22Rv1 (cell line): ENCODE data around the gene SLC26A4.

Source experiments
- H3K27ac ChIP-seq: fragments of 450-650 bp; 2 replicates; pipeline ENCODE4 v1.5.1; 2017
- ZFX ChIP-seq: fragments of 450-650 bp; IDR thresholded peaks from 2 replicates; pipeline ENCODE4 v1.6.1; 2017; ENCODE audit warnings: antibody characterized with exemption, borderline replicate concordance
- TF ChIP-seq, protein P1 (sequence below): fragments of 450-650 bp; IDR thresholded peaks from 2 replicates; pipeline ENCODE4 v1.5.1; 2017; ENCODE audit warnings: mild to moderate bottlenecking

SLC26A4 gene

DNA sequence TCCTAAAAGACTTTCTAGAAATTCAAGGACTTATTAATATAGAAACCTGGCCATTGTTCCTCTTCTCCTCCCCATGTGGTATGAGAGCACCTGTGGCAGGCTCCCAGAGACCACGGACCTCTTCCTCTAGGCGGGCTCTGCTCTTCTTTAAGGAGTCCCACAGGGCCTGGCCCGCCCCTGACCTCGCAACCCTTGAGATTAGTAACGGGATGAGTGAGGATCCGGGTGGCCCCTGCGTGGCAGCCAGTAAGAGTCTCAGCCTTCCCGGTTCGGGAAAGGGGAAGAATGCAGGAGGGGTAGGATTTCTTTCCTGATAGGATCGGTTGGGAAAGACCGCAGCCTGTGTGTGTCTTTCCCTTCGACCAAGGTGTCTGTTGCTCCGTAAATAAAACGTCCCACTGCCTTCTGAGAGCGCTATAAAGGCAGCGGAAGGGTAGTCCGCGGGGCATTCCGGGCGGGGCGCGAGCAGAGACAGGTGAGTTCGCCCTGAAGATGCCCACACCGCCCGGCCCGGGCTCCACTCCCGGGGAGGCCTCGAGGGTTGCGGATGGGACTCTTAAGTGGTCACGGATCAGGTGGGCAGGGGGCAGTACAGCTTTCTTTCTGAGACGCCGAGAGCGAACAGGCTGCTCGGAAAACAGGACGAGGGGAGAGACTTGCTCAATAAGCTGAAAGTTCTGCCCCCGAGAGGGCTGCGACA is at the start of gene SLC26A4:
TSS of gene SLC26A4 (plus strand) at position 448 of the 700 bp plus-strand sequence. CDS start 814 bp downstream, outside the sequence.
- no peak for TF ChIP-seq ZFX
- TF ChIP-seq, protein P1, sequence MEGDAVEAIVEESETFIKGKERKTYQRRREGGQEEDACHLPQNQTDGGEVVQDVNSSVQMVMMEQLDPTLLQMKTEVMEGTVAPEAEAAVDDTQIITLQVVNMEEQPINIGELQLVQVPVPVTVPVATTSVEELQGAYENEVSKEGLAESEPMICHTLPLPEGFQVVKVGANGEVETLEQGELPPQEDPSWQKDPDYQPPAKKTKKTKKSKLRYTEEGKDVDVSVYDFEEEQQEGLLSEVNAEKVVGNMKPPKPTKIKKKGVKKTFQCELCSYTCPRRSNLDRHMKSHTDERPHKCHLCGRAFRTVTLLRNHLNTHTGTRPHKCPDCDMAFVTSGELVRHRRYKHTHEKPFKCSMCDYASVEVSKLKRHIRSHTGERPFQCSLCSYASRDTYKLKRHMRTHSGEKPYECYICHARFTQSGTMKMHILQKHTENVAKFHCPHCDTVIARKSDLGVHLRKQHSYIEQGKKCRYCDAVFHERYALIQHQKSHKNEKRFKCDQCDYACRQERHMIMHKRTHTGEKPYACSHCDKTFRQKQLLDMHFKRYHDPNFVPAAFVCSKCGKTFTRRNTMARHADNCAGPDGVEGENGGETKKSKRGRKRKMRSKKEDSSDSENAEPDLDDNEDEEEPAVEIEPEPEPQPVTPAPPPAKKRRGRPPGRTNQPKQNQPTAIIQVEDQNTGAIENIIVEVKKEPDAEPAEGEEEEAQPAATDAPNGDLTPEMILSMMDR = no peak
- no peak within 1 kb of the TSS for H3K27ac ChIP-seq

DNA sequence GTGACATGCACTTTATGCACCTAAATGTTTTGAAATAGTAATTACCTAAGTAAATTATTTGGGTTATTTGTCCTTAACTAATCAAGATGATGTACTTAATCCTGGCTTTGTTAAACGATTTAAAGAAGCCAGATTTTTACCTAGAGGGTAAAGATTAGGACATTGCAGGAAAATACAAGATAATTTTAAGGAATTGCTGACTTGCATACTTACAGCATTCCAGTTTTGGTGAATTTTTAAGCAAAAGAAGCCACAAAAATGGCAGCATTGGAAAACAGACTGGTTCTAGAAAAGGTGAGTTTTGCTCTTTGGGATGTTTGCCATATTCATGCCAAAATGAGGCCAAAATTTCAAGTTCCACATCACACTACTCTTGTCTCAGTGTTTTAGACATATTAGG is 47.2 kb upstream of the SLC26A4 start:
- no peak overlapping the region for H3K27ac ChIP-seq
- TF ChIP-seq, protein P1 = no peak
- TF ChIP-seq ZFX = no peak

DNA sequence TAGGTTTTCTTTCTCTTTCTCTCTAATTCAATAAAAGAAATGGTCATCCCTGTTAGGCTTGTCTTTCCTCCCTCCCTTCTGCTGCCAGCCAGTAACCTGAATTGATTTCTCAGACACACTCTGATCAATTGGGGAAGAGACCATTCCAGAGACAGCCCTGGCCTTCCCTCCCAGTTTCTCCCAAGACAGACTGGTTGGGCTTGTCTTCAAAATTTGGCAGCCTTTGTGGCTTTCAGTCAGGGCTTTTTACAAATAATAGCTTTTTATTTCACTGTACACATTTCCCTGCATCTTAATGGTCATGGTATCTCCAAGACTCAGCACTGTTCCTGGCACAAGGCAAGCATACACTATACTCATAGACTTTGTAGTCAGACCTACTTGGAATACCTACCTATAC is 46.7 kb upstream of the SLC26A4 start:
- no peak overlapping the region for H3K27ac ChIP-seq

DNA sequence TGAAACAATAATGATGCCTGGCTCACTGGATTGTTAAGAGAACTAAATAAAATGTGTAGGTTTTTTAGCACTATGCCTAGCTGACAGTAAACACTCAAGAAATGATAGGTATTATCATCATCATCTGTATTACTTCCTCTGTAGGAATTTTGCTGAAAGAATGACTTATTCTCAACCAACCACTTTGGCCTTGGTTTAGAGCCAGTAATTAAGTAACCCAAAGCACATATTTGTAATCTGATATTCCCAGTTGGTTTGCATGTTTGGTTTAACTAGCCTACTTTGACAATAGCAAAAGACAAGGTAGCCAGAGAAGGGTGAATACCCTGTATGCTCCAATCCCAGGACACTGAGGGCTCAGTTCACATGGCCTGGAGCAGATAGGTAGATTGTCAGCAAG is 46.2 kb upstream of the SLC26A4 start:
- no peak overlapping the region for H3K27ac ChIP-seq
- TF ChIP-seq ZFX = no peak

More for the DNA sequence above, 46.7 kb upstream of the SLC26A4 start:
- no peak for TF ChIP-seq ZFX
- TF ChIP-seq, protein P1 = no peak

DNA sequence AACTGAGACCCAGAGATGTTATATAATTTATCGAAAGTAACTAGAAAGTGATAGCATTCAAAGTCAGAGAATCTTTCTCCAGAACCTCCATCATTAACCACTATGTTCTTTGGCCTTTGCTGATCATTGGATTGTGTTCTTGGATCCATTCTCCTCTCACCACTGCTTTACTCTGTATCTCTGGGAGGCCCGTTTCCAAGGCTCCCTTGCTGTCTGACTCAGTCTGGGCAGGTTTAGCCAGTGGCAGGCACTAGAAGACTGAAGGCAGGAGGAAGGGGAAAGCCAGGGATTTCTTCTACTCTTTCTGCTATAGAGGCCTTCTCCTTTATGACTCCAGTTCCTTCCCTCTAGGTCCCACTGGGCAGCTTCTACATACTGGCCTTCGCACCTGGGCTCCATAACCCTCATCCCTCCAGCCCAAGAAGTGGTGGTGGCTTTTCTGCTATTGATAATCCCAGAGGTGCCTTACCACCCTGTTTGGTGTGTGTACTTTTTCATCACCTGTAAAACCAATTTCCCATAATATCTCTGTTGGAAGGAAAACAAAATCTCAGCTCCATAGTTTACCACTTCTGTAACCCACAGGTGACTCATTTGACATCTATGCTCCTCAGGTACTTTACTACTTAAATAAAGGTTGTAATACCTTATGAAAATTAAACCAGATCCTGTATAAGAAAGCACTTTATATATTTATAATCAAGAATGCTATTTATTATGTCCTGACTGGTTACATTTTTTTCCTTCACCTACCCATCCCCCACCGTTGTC is 44.5 kb upstream of the SLC26A4 start:
- H3K27ac ChIP-seq = no peak overlapping the region
- TF ChIP-seq, protein P1 = no peak
- no peak for TF ChIP-seq ZFX

DNA sequence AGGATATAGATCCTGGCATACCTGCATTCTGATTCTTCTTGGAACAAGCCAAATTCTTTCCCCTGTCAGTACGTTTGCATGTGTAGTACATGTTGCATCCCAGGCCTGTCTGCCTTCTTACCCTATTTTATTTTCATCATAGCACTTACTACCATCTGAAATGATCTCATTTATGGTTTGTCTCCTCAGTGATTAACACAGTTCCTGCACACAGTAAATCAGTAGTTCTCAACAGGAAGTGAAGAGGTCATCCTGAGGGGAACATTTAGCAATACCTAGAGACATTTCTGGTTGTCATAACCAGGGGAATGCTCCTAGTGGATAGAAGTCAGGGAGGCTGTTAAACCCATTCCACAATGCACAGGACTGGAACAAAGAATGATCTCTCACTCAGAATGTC is 38.2 kb upstream of the SLC26A4 start:
- TF ChIP-seq ZFX = no peak
- TF ChIP-seq, protein P1 = no peak
- no peak overlapping the region for H3K27ac ChIP-seq

DNA sequence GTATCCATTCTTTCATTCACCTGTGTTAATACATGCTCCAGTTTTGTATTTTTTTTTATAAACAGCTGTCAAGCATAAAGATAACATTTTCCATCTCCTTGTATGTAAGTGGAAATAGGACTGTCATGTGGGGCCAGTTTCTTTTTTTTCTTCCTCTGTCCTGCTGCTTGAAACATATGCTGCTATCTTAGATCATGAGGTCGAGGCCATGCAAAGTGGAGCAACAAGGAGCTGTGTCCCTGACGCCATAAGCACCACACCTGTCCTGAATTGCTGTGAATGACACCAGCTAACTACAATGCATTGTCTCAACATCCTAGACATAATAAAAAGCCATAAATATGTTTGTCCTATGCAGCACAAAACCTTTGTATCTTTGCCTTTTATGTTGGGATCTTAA is 37.7 kb upstream of the SLC26A4 start:
- no peak overlapping the region for H3K27ac ChIP-seq
- TF ChIP-seq, protein P1 = no peak
- TF ChIP-seq ZFX = no peak
